Measurements from ENCODE around the gene SV2C. TPM values are rescaled to one million over a fixed set of nuclear protein-coding genes. Genes with fewer than 3 reads are reported as not detected.

SV2C gene
- total and polyA plus RNA-seq, 10 of the 15 experiments (the other 5 are each of a cell fraction or from before 2014, with no cell fraction given): under 0.01 to 1.1 (median 0.63) TPM

GRCh38 chr5:76314643-76315042 lies 231.5 kb downstream of the SV2C start (continued):
- TF ChIP-seq ZNF592 (IDR thresholded peaks at IDR 0.05): no peak
- no peak for TF ChIP-seq DPF2 (IDR thresholded peaks at IDR 0.05)

- ChIA-PET SMC1A (ENCODE audit: uncharacterized antibody, unreplicated experiment) (no interaction called here), CTCF (interaction anchor here (1.0 to 1.6 kb wide), 2 partner anchors 10 to 13 kb away, joined by 4 to 5 read pairs; no protein-coding TSS in a partner anchor), RAD21 (ENCODE audit: unreplicated experiment) (no interaction called here), POLR2A (interaction anchor here (0.6 kb wide), 1 partner anchor 217 kb away, joined by 6 read pairs; no protein-coding TSS in a partner anchor)
- H4K20me1 ChIP-seq (ENCODE audit: control insufficient read depth, insufficient read depth): no peaks in the 10 kb centered on the region
- no peak for DNase-seq (ENCODE audit: low read depth, low spot score)
- H3K27ac ChIP-seq (ENCODE audit: control insufficient read depth, insufficient read depth): no peak overlapping the region
- intact Hi-C loops (cut with micrococcal nuclease; ENCODE audit: unreplicated experiment): no loop called here
- in situ Hi-C loops (cut with MboI): no loop called here
- no peak overlapping the region for H3K4me3 ChIP-seq
- no peaks in the 10 kb centered on the region for H3K79me2 ChIP-seq (ENCODE audit: control insufficient read depth, insufficient read depth, low read length)
- ATAC-seq: no peak
- H3K27me3 ChIP-seq (replicated peaks in 1 of 2; ENCODE audit: control insufficient read depth in 2 of 2, insufficient read depth in 2 of 2, low read length in 1 of 2): no peaks in the 10 kb centered on the region; a peak in 1 of 4 replicates
- H3K4me2 ChIP-seq (ENCODE audit: control insufficient read depth, insufficient read depth): no peak overlapping the region
- H3K36me3 ChIP-seq (ENCODE audit: control insufficient read depth in 2 of 2, insufficient read depth in 2 of 2, low read length in 1 of 2): no peaks in the 10 kb centered on the region
- H2AFZ ChIP-seq (ENCODE audit: control insufficient read depth, low read depth, low read length): no peak overlapping the region
- WGBS (ENCODE audit: insufficient coverage, insufficient replicate concordance, low lambda C conversion rate, missing lambda C conversion rate): 17% methylated on average over 7 of the region's 7 CpGs
- H3K4me1 ChIP-seq (ENCODE audit: control insufficient read depth, insufficient read depth, low read length): no peaks in the 10 kb centered on the region
- no TSS peak for BruUV-seq (replicated peaks)
- H3K9ac ChIP-seq (ENCODE audit: control insufficient read depth, insufficient read depth, low read length): no peak overlapping the region
- no peaks in the 10 kb centered on the region for H3K9me3 ChIP-seq (replicated peaks; ENCODE audit: control insufficient read depth, insufficient read depth, low read length)
- no peak for FAIRE-seq
- TF ChIP-seq LARP7 (IDR thresholded peaks at IDR 0.05) (no peak), ATF2 (IDR thresholded peaks at IDR 0.05; ENCODE audit: low read length) (no peak), USF2 (IDR thresholded peaks at IDR 0.05; ENCODE audit: borderline replicate concordance, low read depth, low read length) (no peak), EZH2 (IDR thresholded peaks at IDR 0.05; ENCODE audit: borderline replicate concordance, control insufficient read depth, low read depth, low read length) (no peak), ZBTB33 (IDR thresholded peaks at IDR 0.05) (no peak), ZBTB40 (IDR thresholded peaks at IDR 0.05; ENCODE audit: borderline replicate concordance) (no peak), ATF7 (IDR thresholded peaks at IDR 0.05; ENCODE audit: low read depth) (no peak), HDAC2 (IDR thresholded peaks at IDR 0.05) (no peak)
These were observed 236.5 kb downstream of the SV2C start for GRCh38 chr5:76319673-76320072.
